HG03521 (cell line): ENCODE measurements around the gene INPP5D.

ENCODE experiments used
- ATAC-seq: cut with Tn5 transposase; IDR thresholded peaks from one replicate; pipeline ENCODE4 v1.9.1; 2021; ENCODE audit warnings: mild to moderate bottlenecking, moderate library complexity; ENCODE audit not compliant: unreplicated experiment

The INPP5D gene

GRCh38 chr2:233031556-233032500 lies 28.3 kb upstream of the INPP5D start:
- no peak for ATAC-seq

- ATAC-seq = no peak
These were observed 27.4 kb upstream of the INPP5D start, which contains the start of gene NEU2 for GRCh38 chr2:233032551-233033320. TSS of gene NEU2 (plus strand) at chr2:233032672. CDS start at chr2:233032672, 0 bp downstream.

GRCh38 chr2:233033672-233034071 lies 26.5 kb upstream of the INPP5D start:
- ATAC-seq = no peak

GRCh38 chr2:233034091-233034882 lies 25.9 kb upstream of the INPP5D start:
- no peak for ATAC-seq

- no peak for ATAC-seq
These were observed 24.5 kb upstream of the INPP5D start for GRCh38 chr2:233035426-233036161.

- ATAC-seq = no peak
These were observed 23.8 kb upstream of the INPP5D start for GRCh38 chr2:233036162-233036838.

GRCh38 chr2:233037078-233037477 lies 23.1 kb upstream of the INPP5D start:
- ATAC-seq = no peak

GRCh38 chr2:233039212-233039845 lies 20.8 kb upstream of the INPP5D start:
- no peak for ATAC-seq

- no peak for ATAC-seq
These were observed 20.2 kb upstream of the INPP5D start for GRCh38 chr2:233039846-233040530.

- ATAC-seq = no peak
These were observed 19.6 kb upstream of the INPP5D start for GRCh38 chr2:233040571-233040970.

- no peak for ATAC-seq
These were observed 18.3 kb upstream of the INPP5D start for GRCh38 chr2:233041722-233042323.

- no peak for ATAC-seq
These were observed 17.6 kb upstream of the INPP5D start for GRCh38 chr2:233042549-233042948.

GRCh38 chr2:233044974-233045605 lies 15.1 kb upstream of the INPP5D start:
- ATAC-seq = no peak

- no peak for ATAC-seq
These were observed 12.9 kb upstream of the INPP5D start for GRCh38 chr2:233047206-233047605.

GRCh38 chr2:233047667-233048066 lies 12.5 kb upstream of the INPP5D start:
- ATAC-seq = no peak

- ATAC-seq = no peak
These were observed 11.5 kb upstream of the INPP5D start for GRCh38 chr2:233048569-233049193.

- ATAC-seq = no peak
These were observed 10.9 kb upstream of the INPP5D start for GRCh38 chr2:233049194-233049761.
